Upper lobe of left lung (tissue), 4 donors: ENCODE measurements around the gene ANKRD44.

Experiments used
- EP300 ChIP-seq, 4 donors: sonication (generic); formaldehyde crosslinking; IDR thresholded peaks; one replicate each; pipeline ENCODE4 v1.5.1; 2017; ENCODE audit warnings: antibody characterized with exemption in 4 of 4, control low read depth in 2 of 4
- POLR2A ChIP-seq, 4 donors: fragments of 450-650 bp; IDR thresholded peaks; one replicate each; pipeline ENCODE4 v1.5.1; 2016 to 2017; ENCODE audit warnings: antibody characterized with exemption in 4 of 4, mild to moderate bottlenecking in 2 of 4
- POLR2AphosphoS5 ChIP-seq, 2 donors: sonication (generic); formaldehyde crosslinking; IDR thresholded peaks; one replicate each; pipeline ENCODE4 v1.5.1; 2017; ENCODE audit warnings: antibody characterized with exemption in 2 of 2
- TF ChIP-seq, protein P1 (sequence below), 6 experiments: fragments of 450-650 bp in 4 of 6; fragments of 200-600 bp in 2 of 6; sonication (generic) in 2 of 6; IDR thresholded peaks; one replicate each; pipeline ENCODE4 v1.5.1; 2016 to 2019; ENCODE audit warnings: antibody characterized with exemption in 6 of 6

DNA sequence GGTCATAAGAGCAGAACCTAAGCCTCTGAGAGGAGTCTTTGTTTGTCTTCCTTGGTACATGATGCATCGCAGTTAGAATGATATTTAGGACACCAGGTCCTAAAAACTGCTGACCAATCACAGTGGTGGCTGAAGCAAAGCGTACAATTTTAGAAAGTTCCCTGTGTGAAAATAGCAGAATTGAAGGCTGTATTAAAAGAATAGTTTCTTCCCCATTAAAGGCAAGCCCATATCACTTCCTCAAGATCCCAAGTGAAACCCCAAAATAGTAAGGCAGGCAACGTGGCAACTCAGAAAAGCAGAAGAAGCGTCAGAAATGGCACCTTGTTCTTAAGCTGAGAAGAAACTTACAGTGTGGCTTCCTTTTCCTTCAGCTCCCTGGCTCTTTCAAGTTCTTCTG, 229.3 kb downstream of the ANKRD44 start:
- TF ChIP-seq POLR2A (IDR thresholded peaks at IDR 0.05) (no peak), POLR2AphosphoS5 (IDR thresholded peaks at IDR 0.05) (no peak), EP300 (IDR thresholded peaks at IDR 0.05) (no peak)
- TF ChIP-seq, protein P1, sequence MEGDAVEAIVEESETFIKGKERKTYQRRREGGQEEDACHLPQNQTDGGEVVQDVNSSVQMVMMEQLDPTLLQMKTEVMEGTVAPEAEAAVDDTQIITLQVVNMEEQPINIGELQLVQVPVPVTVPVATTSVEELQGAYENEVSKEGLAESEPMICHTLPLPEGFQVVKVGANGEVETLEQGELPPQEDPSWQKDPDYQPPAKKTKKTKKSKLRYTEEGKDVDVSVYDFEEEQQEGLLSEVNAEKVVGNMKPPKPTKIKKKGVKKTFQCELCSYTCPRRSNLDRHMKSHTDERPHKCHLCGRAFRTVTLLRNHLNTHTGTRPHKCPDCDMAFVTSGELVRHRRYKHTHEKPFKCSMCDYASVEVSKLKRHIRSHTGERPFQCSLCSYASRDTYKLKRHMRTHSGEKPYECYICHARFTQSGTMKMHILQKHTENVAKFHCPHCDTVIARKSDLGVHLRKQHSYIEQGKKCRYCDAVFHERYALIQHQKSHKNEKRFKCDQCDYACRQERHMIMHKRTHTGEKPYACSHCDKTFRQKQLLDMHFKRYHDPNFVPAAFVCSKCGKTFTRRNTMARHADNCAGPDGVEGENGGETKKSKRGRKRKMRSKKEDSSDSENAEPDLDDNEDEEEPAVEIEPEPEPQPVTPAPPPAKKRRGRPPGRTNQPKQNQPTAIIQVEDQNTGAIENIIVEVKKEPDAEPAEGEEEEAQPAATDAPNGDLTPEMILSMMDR (IDR thresholded peaks at IDR 0.05), result no peak
